Stimulated activated CD4-positive, alpha-beta T cell treated with anti-CD3 and anti-CD28 coated beads, Interleukin-15, amount 100 ng/mL, for 24 hours (primary cell): ENCODE data around the gene COG5.

Experiments used
- DNase-seq: peaks from one replicate; pipeline ENCODE4 v3.0.0-alpha.2; 2020

The COG5 gene

DNA sequence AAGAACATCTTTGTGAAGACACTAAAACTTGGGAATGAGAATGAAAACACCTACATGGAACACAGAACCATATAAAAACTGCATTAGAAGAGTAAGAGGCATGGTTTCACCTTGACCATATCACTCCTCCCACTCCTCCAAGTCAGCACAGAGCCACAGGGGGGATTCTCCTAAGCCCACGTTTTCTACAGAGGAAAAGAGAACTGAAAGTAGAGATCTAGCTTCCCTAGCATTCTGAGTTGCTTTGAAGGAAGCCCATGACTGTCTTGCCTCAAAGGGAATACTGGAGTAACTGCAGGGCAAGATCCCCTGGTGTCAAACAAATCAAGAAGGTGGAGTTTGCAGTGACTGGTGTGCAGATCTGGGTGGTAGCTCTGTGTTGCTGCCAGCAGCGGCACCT is 351.0 kb downstream of the COG5 start:
- DNase-seq: no peak

DNA sequence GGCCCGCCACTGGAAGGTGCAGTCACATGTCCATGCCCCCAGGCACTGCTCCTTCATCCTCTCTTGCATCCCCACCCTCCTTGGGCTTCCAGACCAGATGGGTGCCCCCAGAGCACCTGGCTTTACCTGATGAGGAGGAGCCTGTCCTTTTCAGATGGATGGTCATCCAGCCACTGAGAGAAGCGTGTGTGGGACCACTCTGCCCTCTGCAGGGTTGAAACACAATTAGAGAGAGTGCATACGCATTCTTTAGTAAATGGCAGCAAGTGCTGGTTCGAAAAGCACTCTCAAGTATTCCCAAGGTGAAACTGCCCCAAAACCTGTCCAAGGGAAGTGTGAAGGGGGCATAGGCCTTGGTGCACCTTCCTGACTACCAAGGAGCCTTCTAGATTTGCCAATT is 353.3 kb downstream of the COG5 start:
- DNase-seq: no peak

DNA sequence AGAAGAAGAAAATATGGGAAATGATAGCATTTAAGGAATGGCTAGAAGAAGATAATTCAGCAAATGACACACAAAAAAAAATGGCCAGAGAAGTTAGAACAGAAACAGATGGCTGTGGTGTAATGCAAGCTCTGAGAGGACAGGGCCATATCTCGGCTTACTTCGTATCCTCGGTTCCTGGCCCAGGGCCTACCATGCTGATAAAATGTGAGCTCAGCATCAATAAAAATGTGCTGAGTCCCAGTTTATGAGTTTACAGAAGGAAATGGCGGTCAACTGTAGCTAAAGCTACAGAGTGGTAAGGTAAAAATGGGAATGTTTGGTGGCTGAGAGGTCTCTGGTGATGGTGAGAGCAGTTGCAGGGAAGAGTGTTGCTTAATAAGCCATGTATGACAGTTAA is 354.2 kb downstream of the COG5 start:
- no peak for DNase-seq

DNA sequence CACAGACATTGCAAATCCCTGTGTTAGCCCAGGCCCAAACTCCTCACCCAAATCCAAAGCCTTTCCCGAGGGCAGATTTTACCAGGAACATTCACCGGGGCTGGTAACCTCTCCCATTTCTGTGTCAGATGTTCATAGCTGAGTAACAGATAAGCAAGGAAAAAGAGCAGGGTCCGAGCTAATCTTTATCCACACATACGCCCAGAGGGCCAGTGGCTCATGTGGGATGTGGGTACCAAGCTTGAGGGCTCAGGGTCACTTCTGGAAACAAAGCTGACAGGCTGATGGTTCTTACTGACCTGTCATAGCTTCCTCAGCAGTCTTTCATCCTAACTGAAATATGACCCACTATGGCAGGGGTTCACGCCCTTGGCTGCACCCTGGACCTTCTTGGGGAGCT is 355.2 kb downstream of the COG5 start:
- no peak for DNase-seq

DNA sequence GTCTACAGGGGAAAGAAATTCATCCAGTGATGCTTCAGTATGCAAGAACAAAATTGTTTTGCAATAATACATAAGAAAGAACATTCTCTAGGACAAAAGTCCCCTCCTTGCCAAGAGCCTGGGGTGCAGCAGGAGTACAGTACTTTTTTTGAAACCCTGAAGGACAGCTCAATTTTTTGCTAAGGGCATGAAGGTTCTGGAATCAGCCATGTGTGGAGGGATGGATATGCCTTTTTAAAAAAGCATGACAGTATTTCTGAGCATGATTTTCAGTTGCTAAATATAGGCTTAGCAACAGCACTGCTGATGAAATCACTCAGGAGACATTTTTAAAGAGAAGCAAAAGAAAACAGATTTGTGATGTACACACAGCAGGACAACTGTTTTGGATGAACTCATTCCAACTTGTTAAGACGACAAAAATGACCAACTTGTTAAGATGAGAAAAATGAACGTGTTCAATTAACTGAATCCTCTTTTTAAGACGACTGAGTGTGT is 355.6 kb downstream of the COG5 start:
- no peak for DNase-seq

DNA sequence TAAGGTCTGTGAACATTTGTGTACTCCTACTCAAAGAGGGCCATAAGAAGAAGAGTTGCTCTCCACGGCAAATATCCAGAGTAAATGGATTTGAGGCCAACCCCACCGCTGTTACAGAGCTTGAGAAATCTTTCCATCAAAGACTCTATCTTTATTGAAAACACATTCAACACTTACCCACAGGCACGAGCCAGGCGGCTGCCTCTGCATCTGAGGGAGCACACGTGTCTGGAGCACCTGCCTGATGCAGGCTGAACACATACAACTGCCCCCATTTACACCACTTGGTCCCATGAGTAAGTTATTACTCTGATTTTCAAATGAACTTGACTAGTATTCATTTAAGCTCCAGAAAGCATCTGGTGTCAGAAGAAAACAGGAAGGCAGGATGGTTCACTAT is 356.3 kb downstream of the COG5 start:
- DNase-seq: no peak

DNA sequence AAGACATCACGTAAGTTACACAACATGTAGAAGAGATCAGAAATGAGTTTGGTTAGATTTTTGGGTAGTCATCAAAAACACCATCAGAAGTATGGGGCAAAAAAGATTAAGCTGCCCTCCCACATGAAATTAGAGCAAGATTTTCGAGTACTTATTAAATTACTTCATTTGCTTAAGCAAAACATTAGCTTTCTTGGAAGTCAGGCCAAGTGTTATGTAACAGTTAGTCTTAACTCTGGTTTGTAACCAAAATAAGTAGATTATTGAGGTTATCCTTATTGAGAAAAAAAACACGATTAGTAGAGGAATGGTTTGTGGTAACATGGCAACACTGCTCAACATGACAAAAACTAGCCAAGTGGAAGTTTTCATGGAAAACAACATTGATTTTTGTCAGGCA is 357.0 kb downstream of the COG5 start:
- no peak for DNase-seq

DNA sequence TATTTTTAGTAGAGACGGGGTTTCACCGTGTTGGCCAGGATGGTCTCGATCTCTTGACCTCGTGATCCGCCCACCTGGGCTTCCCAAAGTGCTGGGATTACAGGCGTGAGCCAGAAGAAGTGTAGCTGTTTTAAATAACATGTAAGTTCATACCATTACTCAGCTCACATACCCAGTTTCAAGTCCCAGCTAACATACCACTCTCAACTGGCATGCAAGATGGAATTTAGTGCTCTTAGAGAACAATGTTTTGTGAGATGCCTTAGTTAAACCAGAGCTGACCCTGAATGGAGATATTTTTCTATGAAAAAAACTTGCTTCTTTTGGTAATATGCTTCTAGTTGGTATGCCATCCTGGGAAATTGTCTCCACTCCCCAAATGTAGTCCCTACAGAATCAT is 357.6 kb downstream of the COG5 start:
- no peak for DNase-seq

DNA sequence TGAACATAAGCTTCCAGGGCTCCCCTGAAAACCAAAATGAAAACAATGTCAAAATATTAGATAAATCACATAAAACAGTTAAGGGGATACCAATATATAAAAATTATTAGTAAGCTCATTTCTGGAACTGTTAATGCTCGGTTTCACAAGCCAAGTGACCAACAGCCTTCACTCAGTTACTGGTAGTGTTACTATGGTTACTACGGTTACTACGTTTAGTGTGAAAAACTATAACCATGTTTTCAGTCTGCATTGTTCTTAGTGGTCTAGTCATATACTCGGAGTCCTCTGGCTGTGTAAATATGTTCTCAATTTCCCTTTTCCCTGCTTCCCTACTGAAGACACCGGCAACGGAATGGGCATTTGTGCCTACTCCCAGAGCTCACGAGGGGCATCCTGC is 360.1 kb downstream of the COG5 start:
- no peak for DNase-seq

DNA sequence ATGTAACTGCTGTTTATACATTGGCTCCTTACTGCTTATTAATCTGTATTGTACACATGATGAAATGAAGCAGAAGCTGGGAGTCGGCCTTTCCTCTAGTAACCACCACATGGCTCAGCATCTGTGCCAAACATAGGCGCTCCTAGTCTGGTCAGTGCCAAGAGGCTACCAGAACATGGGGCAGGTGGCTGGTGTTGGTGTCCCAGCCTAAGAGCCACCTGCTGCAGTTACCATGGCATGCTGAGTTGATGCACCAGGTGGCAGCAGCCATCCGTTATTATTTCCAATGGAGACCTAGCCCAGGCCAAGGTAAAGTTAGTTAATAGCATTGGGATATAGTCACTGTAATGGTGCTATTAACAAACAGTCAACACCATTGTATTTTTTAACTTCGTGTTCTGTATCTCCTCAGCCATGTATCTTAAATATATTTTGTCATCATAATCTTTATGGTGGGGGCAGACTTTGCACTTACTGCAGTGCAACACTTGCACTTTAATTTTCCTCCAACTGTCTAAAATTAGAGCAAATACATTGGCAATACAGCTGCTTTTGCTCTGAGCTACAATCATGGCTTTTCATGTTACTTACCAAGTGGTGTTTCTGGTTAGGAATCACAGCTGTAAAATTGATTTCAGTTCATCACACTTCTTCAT is 361.8 kb downstream of the COG5 start:
- peak; percentile 29 for DNase-seq

DNA sequence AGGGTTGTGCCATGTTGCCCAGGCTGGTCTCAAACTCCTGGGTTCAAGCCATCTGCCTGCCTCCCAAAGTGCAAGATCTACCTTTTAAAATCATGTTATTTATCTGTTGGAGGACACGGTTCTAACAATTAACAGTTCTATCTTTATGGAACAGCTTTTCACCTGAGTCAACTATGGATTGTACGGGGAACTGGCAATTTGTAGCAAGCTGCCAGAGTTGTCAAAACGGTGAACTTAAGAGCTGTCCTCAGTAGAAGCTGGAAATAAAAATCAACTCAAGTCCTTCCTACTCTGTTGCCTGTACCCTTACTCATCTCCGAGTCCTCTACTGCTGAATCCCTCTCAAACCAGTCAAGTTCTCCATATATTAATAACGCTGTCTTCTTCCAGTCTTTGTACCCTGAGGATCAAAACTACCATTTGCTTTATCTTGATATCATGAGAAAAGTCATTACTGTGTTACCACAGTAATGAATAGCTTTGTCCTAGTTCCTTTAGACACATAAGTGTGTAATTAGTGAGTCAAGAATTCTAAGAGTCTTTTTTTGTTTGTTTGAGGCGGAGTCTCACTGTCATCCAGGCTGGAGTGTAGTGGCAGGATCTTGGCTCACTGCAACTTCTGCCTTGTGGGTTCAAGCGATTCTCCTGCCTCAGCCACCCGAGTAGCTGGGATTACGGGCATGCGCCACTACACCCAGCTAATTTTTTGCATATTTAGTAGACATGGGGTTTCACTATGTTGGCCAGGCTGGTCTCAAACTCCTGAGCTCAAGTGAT is 366.7 kb downstream of the COG5 start:
- no peak for DNase-seq

DNA sequence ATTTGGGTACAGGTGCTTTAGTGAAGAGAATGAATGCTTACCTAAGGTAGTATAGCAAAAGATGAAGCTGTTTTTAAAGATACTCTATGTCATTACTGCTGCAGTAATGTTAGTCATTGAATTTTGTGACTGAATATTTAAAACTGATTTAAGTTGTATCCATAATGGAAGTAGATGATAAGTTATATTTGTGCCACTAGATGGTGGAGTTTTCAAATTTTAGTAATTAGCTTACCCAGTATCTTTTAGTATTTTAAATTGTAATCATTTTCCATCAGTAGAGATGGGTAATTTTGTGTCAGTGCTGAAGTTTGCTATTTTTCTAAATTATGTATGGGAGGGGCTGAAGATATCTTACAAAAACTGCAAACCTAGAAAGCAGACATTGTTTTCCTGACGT is 369.7 kb downstream of the COG5 start:
- DNase-seq: no peak

DNA sequence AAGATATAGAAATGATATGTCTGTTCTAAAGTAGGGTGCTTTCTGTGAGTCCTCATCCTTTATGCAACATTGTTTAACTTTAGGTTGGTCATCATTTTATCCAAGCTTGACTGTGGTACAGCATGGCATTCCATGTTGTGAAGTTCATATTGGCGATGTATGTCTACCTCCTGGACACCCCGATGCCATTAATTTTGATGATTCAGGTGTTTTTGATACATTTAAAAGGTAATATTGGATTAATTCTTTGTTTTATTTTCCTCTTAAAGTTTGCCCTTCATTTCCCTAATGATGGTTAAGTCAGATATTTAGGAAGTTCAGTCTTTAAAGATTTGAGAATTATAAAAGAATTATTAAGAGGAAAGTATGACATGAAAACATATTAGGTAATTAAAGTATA is 373.6 kb downstream of the COG5 start:
- no peak for DNase-seq

DNA sequence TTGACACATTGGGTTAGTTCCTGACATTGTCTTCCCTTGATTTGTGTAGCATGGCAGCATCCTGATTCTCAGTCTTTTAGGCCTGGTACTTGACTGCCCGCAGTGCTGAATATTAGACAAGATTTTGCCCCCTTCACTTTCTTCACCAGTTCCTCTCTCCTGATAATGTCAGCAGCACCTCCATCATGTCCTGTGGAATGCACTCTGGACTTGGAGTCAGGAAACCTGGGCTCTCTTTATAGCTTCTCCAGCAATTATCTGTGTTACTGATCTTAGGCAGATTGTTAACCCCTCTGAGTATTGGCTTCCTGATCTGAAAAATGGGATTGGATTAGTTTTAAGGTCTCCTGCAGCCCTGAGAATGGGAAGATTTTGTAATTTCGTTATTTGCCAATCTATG is 375.9 kb downstream of the COG5 start:
- no peak for DNase-seq

DNA sequence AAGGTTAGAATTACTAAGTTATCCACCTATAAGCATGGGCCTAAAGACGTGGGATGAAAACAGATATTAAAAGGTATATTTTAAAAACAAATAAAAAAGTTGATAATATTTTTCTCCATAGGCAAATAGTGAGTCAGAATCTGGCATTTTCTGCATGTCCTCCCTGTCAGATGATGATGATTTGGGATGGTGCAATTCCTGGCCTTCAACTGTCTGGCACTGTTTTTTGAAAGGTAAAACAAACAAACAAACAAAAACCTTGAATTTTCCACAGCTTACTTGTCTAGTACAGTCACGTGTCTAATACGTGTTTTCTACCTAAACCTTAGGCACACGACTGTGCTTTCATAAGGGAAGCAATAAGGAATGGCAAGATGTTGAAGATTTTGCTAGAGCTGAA is 377.5 kb downstream of the COG5 start:
- no peak for DNase-seq

DNA sequence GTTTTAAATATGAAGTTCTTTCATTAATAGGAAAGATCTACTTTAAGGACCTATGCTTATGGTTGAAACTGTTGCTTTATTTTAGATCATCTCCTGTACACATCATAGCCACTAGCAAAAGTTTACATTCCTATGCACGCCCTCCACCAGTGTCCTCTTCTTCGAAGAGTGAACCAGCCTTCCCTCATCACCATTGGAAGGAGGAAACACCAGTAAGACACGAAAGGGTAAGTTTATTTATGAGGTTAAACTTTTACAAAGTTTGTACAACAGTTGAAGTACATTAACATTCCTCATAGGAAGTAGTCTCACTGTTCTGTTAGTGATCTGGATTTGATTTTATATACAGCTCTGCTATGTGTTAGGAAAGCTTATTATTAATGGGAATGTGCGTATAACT is 378.0 kb downstream of the COG5 start:
- DNase-seq: no peak

DNA sequence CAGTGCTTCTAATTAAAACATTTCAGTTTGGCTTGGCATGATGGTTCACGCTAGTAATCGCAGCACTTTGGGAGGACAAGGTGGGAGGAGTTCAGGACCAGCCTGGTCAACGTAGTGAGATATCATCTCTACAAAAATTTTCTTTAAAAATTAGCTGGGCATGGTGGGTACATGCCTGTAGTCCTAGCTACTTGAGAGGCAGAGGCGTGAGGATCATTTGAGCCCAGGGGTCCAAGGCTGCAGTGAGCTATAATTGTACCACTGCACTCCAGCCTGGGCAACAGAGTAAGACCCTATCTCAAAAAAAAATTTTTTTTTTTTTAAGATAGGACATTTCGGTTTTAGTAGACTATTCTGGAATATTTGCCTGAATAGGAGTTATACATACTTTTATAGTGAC is 382.5 kb downstream of the COG5 start:
- no peak for DNase-seq

DNA sequence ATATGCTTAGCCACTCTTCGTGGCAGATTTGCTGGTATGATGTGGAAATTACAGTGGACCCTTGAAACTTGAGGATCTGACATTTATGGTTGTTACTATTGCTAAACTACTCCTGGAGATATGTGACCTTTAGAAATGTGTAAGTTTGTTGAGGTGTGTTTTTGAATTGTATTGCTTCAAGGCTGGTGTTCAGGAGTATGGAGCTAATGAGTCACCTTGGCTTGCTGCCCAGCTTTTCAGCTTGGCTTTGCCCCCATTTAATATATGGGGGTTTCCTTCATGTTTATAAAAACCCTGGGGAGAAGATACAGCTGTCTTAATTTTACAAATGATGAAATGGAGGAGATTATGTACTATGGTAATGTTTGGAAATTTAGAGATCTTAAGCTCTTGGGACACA is 383.3 kb downstream of the COG5 start:
- peak; percentile 74 for DNase-seq

DNA sequence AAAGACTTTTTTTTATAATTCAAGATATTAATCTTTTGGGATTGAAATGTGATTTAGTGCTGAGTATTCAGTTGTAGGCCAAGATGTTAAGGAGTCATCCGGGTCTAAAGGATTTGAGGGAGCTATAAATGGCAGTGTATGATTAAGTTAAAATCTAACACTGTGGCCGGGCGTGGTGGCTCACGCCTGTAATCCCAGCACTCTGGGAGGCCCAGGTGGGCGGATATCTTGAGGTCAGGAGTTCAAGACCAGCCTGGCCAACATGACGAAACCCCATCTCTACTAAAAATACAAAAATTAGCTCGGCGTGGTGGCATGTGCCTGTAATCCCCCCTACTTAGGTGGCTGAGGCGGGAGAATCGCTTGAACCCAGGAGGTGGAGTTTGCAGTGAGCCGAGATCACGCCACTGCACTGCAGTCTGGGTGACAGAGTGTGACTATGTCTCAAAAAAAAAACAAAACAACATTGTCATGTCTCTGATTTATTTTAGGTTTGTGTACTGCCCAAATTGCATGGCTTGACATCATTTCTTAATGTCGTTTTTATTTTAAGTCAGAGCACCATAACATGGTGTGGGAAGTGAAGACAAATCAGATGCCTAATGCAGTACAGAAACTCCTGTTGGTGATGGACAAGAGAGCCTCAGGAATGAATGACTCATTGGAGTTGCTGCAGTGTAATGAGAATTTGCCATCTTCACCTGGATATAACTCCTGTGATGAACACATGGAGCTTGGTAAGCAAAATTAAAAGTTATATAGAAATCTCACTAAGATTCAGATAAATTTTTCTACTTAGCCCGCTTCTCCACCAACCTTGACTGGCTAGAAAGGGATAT is 384.2 kb downstream of the COG5 start:
- peak; percentile 10 for DNase-seq

DNA sequence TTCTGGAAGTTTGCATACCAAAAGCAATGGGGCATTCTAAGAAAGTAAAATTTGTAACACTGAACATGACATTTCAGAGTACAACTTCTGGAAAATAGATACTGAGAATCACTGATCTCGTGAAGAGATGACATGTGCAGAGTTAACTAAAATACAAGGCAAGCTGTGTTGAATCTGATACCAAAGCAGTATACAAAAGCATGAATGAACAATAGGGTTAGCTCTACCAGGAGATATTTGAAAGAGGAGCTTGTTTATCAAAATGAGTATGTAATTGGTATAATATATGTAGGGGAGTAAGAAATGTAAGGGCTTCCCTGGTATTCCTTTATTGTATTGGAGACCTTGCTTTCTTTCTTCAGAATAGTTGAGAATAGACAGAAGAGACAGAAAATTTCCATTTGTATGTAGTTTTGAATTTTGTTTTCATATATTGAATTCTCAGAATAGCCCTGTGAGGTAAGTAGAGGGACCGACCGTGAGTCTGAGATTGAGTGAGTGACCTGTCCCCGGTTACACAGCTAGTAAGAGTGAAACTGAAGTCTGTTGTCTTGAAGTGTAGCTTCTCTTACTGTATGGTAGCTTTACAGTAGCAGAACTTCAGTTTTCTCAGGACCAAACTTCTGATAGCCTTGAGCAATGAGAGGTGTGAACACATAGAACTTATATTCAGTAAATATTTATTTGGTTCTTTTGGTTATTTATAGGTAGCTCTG is 389.9 kb downstream of the COG5 start:
- DNase-seq: peak; percentile 20

DNA sequence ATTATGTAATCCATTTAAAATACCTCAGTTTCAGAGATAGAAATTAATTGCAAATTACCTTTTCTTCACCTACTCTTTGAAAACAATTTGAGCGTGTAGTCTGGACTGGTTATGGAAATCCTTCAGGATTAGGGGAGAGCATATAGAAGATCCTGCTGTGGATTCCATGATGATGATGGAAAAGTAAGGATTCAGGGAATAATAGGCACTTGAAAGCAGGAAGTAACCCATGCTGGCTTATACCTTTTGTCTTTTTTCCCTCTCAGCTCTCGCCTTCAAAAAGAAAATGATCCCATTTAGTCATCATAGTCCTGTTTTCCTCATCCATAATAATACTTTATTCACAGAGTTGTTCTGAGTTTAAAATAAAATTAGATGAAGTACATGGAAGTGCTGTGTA is 390.5 kb downstream of the COG5 start:
- DNase-seq: no peak

DNA sequence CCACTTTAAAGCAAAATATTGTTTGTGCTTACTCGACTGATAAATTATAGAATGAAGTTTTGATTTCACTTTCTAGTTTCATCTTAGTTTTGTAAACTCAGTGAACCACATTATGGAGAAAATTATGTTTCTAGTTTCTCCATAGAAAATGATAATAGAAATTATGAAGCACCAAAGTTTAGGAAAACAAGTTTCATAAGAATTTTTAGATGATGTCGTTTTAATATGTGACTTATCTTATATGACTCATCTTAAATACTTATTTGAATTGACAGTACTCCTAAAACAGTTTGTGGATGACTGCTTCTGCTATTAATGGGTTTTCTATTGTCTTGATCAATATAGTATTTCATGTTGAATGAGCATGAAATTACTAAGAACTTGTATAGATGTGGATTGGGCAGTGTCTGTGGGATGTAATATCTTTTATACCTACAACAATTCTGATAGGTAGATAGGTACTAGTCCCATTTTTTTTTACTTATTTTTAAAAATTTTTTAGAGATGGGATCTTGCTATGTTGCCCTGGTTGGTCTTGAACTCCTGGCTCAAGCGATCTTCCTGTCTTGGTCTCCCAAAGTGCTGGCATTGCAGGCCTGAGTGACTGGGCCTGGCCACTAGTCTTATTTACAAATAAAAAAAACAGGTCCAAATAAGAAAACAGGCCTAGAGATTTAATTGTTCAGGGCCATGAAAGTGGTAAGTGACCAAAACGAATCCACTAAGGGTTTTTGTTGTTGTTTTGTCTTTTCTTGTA is 391.3 kb downstream of the COG5 start:
- DNase-seq: no peak
